GM18858 (cell line): ENCODE measurements around the gene SCFD2.
"Not testable (repeated sequence)": the region's sequence is repeated elsewhere in the genome, so short reads cannot be mapped to it uniquely, and the experiment has no call there.

Experiments
- ATAC-seq: cut with Tn5 transposase; IDR thresholded peaks from one replicate; pipeline ENCODE4 v1.9.1; 2021; ENCODE audit not compliant: unreplicated experiment

SCFD2 gene

GRCh38 chr4:52840531-52841370 lies 525.1 kb downstream of the SCFD2 start:
- no peak for ATAC-seq

DNA sequence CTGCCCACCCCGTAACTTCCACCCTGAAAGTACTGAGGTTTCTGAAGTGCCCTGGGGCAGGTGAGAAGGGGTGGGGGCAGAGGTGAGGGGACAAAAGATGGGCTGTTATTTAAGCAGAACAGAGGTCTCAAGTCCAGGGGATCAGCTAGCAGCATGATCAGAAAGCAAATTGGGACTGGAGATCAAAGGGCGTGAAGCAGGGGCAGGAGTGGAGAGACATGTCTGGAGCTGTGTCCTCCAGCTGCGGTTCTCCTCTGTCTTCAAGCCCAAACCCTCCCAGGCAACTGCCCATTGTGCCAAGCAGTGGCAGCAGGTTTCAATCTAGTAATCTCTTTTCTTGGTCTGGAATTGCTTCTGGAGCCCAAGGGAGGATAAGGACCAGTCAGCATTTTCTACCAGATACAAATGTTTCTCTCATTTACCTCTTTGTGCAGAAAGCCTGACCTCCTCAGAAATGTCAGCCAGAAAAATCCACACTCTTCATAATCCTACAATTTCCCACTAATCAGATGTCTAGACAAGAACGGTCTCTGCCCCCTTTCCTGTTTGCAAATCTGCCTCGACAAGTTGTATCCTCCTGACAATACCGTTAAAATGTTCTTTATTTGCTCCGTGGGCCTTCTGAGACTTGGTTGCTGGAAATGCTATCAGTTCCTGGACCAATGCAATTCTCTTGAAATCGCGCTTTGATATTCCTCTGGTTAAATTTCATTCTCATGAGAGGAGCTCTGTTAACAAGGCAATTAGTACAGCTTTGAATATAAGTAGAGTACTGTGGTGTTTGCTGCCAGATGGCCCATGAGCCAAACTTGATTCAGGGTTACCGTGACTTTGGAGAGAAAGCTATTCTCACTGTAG lies 526.9 kb downstream of the SCFD2 start:
- ATAC-seq, result no peak

DNA sequence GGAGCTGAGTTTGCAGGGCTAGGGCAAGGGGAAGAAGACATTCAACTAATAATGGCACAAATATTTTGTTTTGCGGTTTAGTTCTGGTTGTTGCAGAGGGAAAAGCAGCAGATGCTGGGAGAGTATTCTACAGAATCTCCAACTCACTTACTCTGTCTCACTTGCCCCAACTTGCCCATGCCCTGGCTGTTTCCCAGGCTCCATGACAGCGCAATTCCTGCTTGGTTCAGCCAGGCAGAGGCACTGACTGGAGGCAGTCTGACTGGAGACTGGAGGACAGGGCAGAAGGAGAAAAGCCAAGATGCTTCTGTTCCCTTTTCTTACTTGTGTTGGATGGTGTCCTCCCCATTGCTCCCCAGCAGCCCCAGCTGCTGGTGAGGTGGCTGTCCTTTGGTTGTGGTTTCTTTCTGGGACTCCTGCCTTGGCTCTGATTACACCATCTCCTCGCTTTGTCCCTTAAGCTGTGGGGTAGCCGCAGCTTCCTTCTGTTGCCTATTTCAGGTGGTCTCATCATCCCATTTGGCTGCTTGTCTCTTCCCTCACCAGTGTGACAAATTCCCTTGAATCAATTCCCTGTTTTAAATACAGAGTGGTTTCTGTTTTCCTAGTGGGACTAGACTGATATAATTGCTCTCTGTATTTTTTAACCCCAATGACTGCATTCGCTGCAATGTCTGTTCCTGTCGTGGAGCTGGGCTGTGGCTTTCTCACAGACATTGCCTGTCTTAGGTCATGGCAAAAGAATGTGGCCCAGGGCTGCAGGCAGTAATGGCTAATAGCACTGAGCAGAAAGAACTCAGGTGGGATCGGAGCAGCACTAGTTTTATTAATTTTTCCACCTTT lies 527.9 kb downstream of the SCFD2 start:
- no peak for ATAC-seq

DNA sequence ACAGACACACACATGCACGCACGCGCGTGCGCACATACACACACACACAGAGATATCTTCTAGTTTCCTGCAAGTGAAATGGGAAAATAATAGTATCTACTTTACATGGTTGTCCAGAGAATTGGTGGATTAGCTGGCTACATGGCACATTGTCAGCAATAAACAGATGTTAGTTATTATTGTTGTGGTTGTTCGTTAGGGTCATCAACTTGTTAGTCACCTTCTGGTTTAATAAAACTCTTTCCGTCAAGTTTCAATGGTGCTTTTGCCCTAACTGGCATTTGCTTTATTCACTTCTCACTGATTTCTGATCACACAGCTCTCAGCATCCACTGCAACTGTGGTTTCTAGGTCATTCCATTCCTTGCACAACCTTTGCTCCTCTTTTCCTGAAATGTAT lies 529.2 kb downstream of the SCFD2 start:
- ATAC-seq, result no peak

- ATAC-seq, result no peak
Measured at GRCh38 chr4:52836120-52836519, 529.7 kb downstream of the SCFD2 start.

- not testable (repeated sequence) for ATAC-seq
Measured at GRCh38 chr4:52834641-52835456, 531.0 kb downstream of the SCFD2 start.

- no peak for ATAC-seq
Measured at GRCh38 chr4:52833941-52834525, 531.8 kb downstream of the SCFD2 start.

DNA sequence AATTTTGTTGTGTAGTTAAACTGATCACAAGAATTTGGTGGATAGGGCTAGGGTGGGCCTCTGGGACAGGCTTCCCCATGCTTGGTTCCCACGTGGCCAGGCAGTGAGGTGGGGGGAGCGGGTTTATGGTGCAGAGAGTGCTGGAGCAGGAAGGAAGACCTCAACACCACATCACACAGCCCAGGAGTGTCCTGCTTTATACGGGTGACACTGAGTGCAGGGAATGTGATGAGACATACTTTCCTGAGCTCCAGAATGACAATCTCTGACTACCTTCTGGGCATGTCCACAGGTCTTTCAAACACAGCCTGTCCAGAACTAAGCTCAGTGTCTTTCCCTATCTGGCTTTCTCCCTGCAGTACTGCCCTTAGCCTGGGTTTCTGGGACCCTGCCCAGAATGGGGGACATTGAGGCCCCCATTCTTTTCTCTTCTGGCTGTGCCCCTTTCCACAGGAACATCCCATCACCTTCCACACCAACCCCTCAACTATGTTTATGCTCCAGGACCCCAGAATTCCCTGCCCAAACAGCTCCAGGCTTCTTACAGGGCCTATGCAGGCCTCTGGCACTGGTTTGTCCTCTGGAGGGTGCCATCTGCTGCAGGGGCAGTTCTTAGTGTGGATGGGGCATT lies 540.3 kb downstream of the SCFD2 start:
- ATAC-seq, result no peak

DNA sequence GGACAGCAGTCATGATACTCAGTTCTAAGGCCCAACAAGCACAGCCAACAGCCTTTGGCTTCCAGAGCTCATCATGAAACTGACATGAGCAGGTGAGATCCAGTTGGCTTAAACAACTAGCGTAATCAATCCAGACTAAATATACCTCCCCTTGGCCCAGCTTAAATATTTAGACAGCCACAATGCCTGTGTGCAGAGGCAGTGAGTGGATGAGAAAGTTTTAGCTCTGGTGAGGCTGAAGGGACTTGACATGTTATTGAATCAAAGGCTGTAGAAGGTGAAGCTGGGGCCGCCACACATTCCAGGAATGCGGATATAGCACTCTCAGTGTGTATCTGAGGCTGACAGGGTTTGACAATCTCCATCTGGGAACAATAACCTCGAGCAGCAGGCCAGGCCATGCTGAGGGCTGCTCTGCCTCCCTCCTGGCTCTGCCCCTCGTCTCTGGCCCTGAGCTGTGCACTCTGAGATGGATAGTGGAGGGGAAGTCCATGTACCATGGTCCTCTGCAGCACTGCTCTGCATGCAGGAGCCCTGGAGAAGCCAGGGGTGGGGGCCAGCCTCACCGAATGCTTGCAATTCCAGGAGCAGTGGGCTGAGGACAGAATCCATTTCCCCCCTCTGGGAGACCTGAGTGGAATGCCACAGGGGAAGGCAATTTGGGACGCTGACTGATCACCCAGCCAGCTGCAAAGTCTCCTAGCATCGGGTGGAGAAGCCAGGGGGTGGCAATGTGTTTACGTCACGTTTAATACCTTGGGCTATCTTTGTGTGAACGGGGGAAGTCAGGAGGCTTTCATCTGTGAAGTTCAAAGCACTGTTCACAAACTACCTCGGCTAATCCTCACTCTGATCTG lies 541.0 kb downstream of the SCFD2 start:
- no peak for ATAC-seq

GRCh38 chr4:52824270-52824602 lies 541.6 kb downstream of the SCFD2 start:
- no peak for ATAC-seq

DNA sequence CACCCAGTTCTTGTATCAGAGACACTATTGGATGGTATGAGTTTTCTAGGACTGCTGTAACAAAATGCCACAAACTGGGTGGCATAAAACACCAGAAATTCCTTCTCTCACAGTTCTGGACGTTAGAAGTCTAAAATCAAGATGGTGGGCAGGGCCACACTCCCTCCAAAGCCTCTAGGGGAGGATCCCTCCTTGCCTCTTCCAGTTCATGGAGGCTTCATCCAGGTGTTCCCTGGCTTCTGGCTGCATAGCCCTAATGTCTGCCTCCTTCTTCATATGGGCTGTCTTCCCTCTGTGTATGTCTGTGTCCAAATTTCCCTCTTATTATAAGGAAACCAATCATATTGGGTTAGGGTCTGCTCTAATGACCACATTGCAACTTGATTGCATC lies 542.2 kb downstream of the SCFD2 start:
- ATAC-seq, result no peak
